Measurements from ENCODE around the gene MOGAT1.
A peak's percentile ranks its signal among the peaks of the same experiment; 100 is the strongest.
"Not testable (repeated sequence)": the region's sequence is repeated elsewhere in the genome, so short reads cannot be mapped to it uniquely, and the experiment has no call there.

The MOGAT1 gene

GRCh38 chr2:222743251-222743812, 71.9 kb downstream of the MOGAT1 start:
- DNase-seq (ENCODE audit: low read depth), result no peak

GRCh38 chr2:222745836-222746559, 74.5 kb downstream of the MOGAT1 start:
- no peak for DNase-seq (ENCODE audit: low read depth)

- no peak for DNase-seq (ENCODE audit: low read depth)
These were observed 76.2 kb downstream of the MOGAT1 start for GRCh38 chr2:222747526-222748160.

GRCh38 chr2:222750533-222750932, 79.1 kb downstream of the MOGAT1 start:
- no peak for DNase-seq (ENCODE audit: low read depth)

- DNase-seq (ENCODE audit: low read depth), result no peak
These were observed 79.8 kb downstream of the MOGAT1 start for GRCh38 chr2:222751238-222751637.

- no peak for DNase-seq (ENCODE audit: low read depth)
These were observed 80.6 kb downstream of the MOGAT1 start for GRCh38 chr2:222751821-222752719.

GRCh38 chr2:222752746-222753145, 81.3 kb downstream of the MOGAT1 start:
- DNase-seq (ENCODE audit: low read depth), result no peak

- DNase-seq (ENCODE audit: low read depth), result peak; percentile 76
These were observed 81.9 kb downstream of the MOGAT1 start for GRCh38 chr2:222753251-222753824.

- no peak for DNase-seq (ENCODE audit: low read depth)
These were observed 83.0 kb downstream of the MOGAT1 start for GRCh38 chr2:222754324-222754930.

- DNase-seq (ENCODE audit: low read depth), result not testable (repeated sequence)
These were observed 84.1 kb downstream of the MOGAT1 start for GRCh38 chr2:222755593-222755992.

GRCh38 chr2:222756362-222756831, 84.9 kb downstream of the MOGAT1 start:
- DNase-seq (ENCODE audit: low read depth), result no peak

GRCh38 chr2:222756951-222757650, 85.6 kb downstream of the MOGAT1 start:
- peak; percentile 13 for DNase-seq (ENCODE audit: low read depth)

Data from stromal cell of bone marrow (primary cell).